PFSK-1 (cell line): ENCODE data around the gene AADACL4.

ENCODE experiments used
- FOXP2 ChIP-seq: optimal IDR thresholded peaks from 2 replicates; pipeline ENCODE3; 2011; ENCODE audit warnings: borderline replicate concordance, control low read depth, inconsistent platforms; ENCODE audit not compliant: insufficient read depth; ENCODE audit errors: extremely low read length, extremely low read depth
- POLR2AphosphoS5 ChIP-seq: IDR thresholded peaks from 2 replicates; pipeline ENCODE4 v1.6.1; 2012; ENCODE audit warnings: low read depth, mild to moderate bottlenecking, control low read depth, low read length, moderate library complexity
- REST ChIP-seq, 2 experiments: IDR thresholded peaks; 2 replicates each; pipeline versions ENCODE4 v1.6.1 to v1.8.0; 2011 to 2012; ENCODE audit warnings: low read depth in 2 of 2, low read length in 2 of 2, control low read depth in 1 of 2, inconsistent platforms in 1 of 2, mild to moderate bottlenecking in 1 of 2, moderate library complexity in 1 of 2; ENCODE audit not compliant: insufficient read depth in 1 of 2
- SIN3A ChIP-seq: IDR thresholded peaks from 2 replicates; pipeline ENCODE4 v1.6.1; 2012; ENCODE audit warnings: mild to moderate bottlenecking, low read length, moderate library complexity, borderline replicate concordance; ENCODE audit not compliant: insufficient read depth
- TAF1 ChIP-seq: IDR thresholded peaks from 2 replicates; pipeline ENCODE4 v1.6.1; 2012; ENCODE audit warnings: low read length, control low read depth, borderline replicate concordance; ENCODE audit not compliant: insufficient read depth

AADACL4 gene

DNA sequence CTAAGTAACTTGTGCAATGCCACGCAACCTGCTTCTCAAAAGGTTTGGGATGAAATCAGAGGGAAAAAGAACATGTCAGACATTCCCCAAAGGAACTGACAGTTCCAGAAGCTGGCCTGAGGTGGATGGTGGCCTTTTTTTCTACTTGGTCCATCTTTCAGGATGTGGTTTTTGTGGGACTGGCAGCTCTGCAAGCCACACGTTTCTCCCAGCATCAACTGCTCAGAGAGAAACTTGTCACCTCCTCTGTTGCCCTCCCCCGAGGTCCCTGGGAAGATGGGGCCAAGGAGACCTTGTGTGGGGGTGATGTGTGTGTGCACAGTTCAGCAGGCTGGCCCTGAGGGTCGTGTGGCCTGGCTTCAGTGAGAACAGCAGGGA is 23.4 kb upstream of the AADACL4 start:
- TF ChIP-seq FOXP2 (no peak), SIN3A (no peak)

DNA sequence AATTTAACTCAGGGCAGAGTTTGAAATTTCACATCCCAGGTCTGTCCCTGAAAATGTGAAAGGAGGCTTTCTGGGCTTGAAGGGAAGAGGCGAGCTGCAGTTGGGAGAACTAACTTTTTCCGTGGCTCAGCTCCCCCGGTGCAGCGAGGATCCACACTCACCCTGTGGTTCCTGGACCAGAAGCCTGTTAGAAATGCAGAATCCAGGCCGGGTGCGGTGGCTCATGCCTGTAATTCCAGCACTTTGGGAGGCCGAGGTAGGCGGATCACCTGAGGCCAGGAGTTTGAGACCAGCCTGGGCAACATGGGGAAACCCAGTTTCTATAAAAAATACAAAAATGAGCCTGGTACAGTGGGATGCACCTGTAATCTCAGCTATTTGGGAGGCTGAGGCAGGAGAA is 23.0 kb upstream of the AADACL4 start:
- TF ChIP-seq TAF1: no peak
- TF ChIP-seq FOXP2: no peak
- no peak for TF ChIP-seq POLR2AphosphoS5
- no peak for TF ChIP-seq REST (IDR thresholded peaks at IDR 0.05; ENCODE audit: insufficient read depth in 1 of 2, low read depth in 2 of 2, low read length in 2 of 2)
- TF ChIP-seq SIN3A: no peak

DNA sequence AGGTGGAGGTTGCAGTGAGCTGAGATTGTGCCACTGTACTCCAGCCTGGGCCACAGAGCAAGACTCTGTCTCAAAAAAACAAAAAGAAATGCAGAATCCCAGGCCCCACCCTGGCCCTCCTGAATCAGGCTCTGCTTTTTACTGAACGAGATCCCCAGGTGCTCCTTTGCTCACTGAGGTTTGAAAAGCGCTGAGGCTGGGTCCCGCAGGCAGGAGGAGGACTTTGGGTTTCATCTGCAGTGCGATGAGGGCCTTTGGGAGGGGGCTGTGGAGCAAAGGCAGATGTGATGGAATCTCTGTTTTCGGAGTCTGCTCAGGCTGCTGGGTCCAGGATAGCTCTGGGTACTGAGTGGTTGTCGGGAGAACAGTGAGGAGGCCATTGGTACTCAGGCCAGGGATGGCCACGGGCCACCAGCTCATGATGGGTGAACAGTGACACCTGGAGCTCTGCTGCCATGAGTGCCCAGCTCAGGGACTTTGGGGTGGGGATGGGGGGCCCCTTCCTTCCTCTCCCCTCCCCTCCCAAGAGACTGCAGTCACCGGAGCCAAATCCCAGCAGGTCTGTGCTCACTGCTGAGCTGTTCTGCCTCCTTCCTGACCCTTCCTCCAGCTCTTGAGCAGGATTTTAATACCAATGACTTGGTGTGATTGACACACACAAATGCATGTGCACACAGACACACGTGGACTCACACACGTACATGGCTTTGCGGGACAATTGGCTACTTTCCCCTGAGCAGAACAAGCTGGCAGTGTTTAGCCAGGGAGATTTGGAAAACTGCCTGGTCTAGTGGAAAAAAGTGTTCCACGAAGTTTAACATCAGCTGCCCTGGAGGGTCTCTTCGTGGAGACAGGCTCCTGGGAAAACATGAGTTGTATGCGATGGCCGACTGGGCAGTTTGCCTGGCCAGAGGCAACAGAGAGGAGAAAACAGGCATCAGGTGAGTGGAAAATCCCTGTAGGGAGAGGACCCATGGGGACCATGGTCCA is 22.2 kb upstream of the AADACL4 start:
- TF ChIP-seq TAF1 (no peak), FOXP2 (no peak), REST (IDR thresholded peaks at IDR 0.05; ENCODE audit: insufficient read depth in 1 of 2, low read depth in 2 of 2, low read length in 2 of 2) (no peak), SIN3A (no peak), POLR2AphosphoS5 (no peak)

- TF ChIP-seq POLR2AphosphoS5: no peak
- TF ChIP-seq TAF1: no peak
- TF ChIP-seq SIN3A: no peak
- no peak for TF ChIP-seq FOXP2
- no peak for TF ChIP-seq REST (IDR thresholded peaks at IDR 0.05; ENCODE audit: insufficient read depth in 1 of 2, low read depth in 2 of 2, low read length in 2 of 2)
Measured at GRCh38 chr1:12622506-12622905, 21.4 kb upstream of the AADACL4 start.

DNA sequence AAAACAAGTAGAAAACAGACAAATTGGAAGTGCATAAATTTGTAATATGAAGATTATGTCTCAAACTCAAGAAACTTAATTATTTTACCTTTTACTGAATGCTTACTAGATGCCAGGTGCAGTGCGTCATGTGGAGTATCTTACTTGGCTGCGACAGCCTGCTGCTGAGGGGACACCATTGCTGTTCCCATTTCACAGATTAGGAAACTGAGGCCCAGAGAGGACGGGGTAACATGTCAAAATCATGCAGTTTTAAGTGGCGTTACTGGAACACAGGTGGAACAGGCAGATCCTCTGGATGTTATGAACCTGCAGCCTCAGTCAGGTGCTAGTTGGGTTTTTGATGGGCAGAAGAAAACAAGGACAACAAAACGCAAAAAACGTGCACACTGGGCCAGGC is 18.6 kb upstream of the AADACL4 start:
- TF ChIP-seq REST (IDR thresholded peaks at IDR 0.05; ENCODE audit: insufficient read depth in 1 of 2, low read depth in 2 of 2, low read length in 2 of 2) (no peak), TAF1 (no peak), POLR2AphosphoS5 (no peak), FOXP2 (no peak), SIN3A (no peak)
